ENCODE measurements around the gene BGLAP. TPM values are rescaled to one million over a fixed set of nuclear protein-coding genes. Genes with fewer than 3 reads are reported as not detected.

BGLAP gene
- total RNA-seq, 4 donors from 2014 or later: 0.68 to 0.94 TPM; not detected in 2

DNA sequence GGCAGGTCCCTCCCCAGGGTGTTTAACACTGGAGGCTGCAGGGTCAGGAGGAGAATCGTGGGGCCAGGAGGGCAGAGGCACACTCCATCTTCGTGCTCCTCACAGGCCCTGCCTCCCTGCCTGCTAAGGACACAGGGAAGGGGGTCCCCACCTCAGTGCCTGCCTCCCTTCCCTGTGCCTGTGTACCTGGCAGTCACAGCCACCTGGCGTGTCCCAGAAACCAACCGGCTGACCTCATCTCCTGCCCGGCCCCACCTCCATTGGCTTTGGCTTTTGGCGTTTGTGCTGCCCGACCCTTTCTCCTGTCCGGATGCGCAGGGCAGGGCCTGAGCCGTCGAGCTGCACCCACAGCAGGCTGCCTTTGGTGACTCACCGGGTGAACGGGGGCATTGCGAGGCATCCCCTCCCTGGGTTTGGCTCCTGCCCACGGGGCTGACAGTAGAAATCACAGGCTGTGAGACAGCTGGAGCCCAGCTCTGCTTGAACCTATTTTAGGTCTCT lies 623 bp upstream of the BGLAP start:
- TF ChIP-seq, protein P1, sequence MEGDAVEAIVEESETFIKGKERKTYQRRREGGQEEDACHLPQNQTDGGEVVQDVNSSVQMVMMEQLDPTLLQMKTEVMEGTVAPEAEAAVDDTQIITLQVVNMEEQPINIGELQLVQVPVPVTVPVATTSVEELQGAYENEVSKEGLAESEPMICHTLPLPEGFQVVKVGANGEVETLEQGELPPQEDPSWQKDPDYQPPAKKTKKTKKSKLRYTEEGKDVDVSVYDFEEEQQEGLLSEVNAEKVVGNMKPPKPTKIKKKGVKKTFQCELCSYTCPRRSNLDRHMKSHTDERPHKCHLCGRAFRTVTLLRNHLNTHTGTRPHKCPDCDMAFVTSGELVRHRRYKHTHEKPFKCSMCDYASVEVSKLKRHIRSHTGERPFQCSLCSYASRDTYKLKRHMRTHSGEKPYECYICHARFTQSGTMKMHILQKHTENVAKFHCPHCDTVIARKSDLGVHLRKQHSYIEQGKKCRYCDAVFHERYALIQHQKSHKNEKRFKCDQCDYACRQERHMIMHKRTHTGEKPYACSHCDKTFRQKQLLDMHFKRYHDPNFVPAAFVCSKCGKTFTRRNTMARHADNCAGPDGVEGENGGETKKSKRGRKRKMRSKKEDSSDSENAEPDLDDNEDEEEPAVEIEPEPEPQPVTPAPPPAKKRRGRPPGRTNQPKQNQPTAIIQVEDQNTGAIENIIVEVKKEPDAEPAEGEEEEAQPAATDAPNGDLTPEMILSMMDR (IDR thresholded peaks at IDR 0.05; ENCODE audit: low read depth): no peak

DNA sequence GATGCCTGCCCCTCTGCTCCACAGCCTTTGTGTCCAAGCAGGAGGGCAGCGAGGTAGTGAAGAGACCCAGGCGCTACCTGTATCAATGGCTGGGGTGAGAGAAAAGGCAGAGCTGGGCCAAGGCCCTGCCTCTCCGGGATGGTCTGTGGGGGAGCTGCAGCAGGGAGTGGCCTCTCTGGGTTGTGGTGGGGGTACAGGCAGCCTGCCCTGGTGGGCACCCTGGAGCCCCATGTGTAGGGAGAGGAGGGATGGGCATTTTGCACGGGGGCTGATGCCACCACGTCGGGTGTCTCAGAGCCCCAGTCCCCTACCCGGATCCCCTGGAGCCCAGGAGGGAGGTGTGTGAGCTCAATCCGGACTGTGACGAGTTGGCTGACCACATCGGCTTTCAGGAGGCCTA lies 754 bp downstream of the BGLAP start:
- TF ChIP-seq, protein P1 (IDR thresholded peaks at IDR 0.05; ENCODE audit: low read depth): no peak

DNA sequence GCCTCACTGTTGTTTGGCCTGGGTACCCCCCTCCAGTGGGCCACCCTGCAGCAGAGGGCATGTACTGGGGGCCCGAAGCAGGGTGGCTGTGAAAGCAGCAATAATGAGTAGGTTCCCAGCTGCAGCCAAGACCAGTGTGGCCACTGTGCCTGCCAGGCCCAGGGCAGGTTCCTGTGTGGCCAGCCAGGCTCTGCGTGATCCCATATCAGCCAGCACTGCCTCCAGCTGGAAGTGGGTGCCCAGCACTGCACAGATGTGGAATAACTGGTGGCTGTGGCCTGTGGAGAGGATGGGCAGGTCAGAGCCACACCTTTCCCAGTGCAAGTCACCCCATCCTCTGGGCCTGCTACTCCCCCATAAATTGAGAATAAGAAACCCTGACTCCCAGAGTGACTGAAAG lies 2.1 kb downstream of the BGLAP start:
- TF ChIP-seq, protein P1 (IDR thresholded peaks at IDR 0.05; ENCODE audit: low read depth): no peak

DNA sequence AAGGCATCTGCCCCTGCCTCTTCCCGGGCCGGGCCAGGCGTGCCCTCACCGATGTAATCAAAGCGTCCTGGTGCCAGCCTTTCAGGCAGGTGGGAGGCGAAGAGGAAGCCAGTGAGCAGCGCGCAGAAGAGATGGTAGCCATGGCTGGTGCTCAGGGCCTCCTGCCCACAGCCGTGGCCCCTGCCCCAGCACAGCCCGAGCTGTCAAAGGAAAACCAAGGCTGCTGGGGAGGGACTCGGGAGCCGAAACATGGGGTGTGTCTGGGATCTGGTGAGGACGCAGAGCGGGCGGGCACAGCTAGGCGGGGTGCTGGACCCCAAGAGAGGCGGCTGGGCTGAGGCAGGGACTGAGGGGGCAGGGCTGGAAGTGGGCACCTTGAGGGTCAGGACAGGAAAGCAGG lies 2.7 kb downstream of the BGLAP start:
- TF ChIP-seq, protein P1 (IDR thresholded peaks at IDR 0.05; ENCODE audit: low read depth): no peak

DNA sequence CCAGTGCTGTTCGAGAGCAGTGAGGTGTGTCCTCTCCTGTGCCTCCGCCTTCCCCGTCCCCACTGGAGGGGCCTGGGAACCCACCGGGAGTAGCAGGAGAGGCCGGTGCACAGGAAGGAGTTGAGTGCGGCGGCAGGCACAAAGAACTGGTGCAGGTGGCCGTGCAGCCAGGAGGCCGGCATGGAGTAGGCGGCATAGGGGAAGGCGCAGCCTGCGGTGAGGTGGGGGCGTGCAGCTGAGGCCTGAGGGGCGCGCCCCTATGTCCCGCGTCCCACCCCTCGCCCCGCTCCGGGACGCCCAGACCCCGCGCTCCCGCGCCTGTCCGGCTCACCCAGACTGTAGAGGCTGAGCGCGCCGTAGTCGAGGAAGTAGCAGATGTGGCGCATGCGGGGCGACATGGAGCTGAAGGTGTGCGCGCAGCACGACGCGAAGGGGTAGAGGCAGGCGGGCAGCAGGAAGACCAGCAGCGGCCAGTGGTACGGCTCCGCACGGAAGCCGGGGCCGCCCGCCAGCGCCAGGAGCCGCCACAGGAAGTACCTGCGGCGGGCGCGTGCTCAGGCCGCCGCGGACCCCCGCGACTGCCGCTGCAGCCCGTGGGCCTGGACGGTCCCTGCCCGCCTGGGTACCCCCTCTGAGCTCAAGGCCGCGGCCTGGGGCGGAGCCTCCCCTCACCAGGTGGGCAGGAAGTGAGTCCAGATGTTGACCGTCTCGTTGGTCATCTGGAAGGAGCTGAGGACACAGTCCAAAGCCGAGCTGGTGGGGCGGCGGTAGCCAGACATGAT lies 3.7 kb downstream of the BGLAP start:
- TF ChIP-seq, protein P1 (IDR thresholded peaks at IDR 0.05; ENCODE audit: low read depth): no peak

DNA sequence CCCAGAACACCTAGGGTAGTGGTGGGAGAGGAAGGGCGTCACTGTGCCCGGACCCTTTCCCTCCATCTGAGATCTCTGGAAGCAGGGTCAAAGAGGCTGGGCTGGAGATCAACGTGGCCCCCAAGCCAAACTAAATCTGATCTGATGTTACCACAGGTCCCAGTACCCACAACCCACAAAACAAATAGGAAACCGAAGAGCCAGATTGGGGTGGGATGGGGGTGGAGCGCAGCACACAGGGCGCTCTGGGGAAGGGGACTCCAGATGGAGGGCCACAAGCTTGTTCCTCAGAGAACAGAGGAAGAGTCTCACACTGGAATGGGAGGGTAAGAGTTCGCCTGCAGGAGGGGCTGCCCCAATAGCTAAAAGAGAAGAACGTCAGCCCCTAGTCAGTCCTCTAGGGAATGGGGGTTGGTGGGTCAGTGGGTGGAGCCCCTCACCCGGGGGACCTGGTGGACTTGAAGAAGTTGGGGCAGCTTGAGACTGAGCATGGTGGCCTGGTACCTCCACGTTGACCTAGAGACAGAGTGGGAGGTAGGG lies 4.3 kb downstream of the BGLAP start:
- TF ChIP-seq, protein P1 (IDR thresholded peaks at IDR 0.05; ENCODE audit: low read depth): no peak

DNA sequence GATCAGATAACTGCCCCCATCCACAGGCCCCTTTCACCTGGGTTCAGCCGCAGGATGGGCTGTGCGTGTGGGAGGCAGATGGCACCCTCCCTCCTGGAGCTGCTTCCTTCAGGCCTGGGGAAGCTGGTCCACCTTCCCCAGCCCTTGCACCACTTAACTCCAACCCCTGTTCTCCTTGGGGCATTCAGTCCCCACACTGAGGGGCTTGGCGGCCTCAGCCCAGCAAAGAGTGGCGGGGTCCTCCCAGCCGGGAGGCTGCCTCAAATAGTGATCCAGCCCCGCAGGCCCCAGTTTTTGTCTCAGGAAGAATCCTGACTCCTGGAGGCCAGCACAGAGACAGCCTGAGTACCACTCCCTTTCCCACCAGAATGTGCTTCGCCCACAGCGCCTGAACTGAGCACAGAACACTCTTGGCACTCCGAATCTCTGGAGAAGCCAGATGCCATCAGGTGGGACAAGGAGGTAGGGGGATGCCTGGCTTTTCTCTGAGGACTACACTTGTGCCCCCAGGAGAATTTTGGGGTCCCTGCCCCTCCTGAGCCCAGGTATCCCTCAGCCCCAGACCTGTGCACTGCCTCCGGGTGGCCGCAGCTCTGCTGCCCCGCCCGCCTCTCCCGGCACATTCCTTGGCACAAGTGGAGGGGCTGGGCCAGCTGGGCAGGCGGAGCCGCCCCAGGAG lies 4.9 kb downstream of the BGLAP start:
- TF ChIP-seq, protein P1 (IDR thresholded peaks at IDR 0.05; ENCODE audit: low read depth): no peak
